Activated CD8-positive, alpha-beta memory T cell treated with anti-CD3 and anti-CD28 coated beads for 36 hours (primary cell): ENCODE measurements around the gene TPD52L1. TPM values are rescaled to one million over a fixed set of nuclear protein-coding genes. Genes with fewer than 3 reads are reported as not detected.
"Not testable (repeated sequence)": the region's sequence is repeated elsewhere in the genome, so short reads cannot be mapped to it uniquely, and the experiment has no call there.

ENCODE experiments used
- CTCF ChIA-PET: fragments of 350-600 bp; sonication (Branson Sonifier 250); formaldehyde crosslinking; loops from one replicate; lab custom pipeline; 2021; ENCODE audit warnings: antibody characterized with exemption; lab: Charles Lee
- POLR2A ChIA-PET: fragments of 350-600 bp; sonication (Branson Sonifier 250); formaldehyde crosslinking; loops from one replicate; lab custom pipeline; 2021; ENCODE audit warnings: antibody characterized with exemption; lab: Charles Lee
- total RNA-seq, 2 experiments: library from RNA; stranded (reverse); gene quantifications; one replicate each; pipeline ENCODE4 v1.2.3, GENCODE V29; 2021

TPD52L1 gene
- total RNA-seq: under 1 TPM; 0.34 to 0.50 TPM

- POLR2A ChIA-PET: no interaction called here
- CTCF ChIA-PET: interaction anchor here (0.6 to 1.4 kb wide), 5 partner anchors 12 to 1024 kb away, joined by 3 read pairs; no protein-coding TSS in a partner anchor
Measured at GRCh38 chr6:125153391-125154117, at the start of gene TPD52L1. Gene TPD52L1, plus strand, starts transcription at chr6:125153773. Its CDS starts 179 bp downstream, at chr6:125153952.

GRCh38 chr6:125104425-125104824 lies 49.1 kb upstream of the TPD52L1 start:
- ChIA-PET POLR2A (no interaction called here), CTCF (no interaction called here)

- POLR2A ChIA-PET: no interaction called here
- CTCF ChIA-PET: no interaction called here
Measured at GRCh38 chr6:125107048-125107447, 46.5 kb upstream of the TPD52L1 start.

GRCh38 chr6:125107896-125108295 lies 45.7 kb upstream of the TPD52L1 start:
- ChIA-PET POLR2A (no interaction called here), CTCF (no interaction called here)

GRCh38 chr6:125110056-125110455 lies 43.5 kb upstream of the TPD52L1 start:
- CTCF ChIA-PET: no interaction called here
- POLR2A ChIA-PET: no interaction called here

- ChIA-PET POLR2A (no interaction called here), CTCF (no interaction called here)
Measured at GRCh38 chr6:125111219-125111983, 42.2 kb upstream of the TPD52L1 start.

GRCh38 chr6:125112934-125113333 lies 40.6 kb upstream of the TPD52L1 start:
- POLR2A ChIA-PET: no interaction called here
- CTCF ChIA-PET: no interaction called here

- ChIA-PET CTCF (no interaction called here), POLR2A (interaction anchor here (0.5 kb wide), 1 partner anchor 20 kb away, joined by 5 read pairs; no protein-coding TSS in a partner anchor)
Measured at GRCh38 chr6:125114248-125114858, 39.2 kb upstream of the TPD52L1 start.

- CTCF ChIA-PET: no interaction called here
- POLR2A ChIA-PET: no interaction called here
Measured at GRCh38 chr6:125116170-125116569, 37.4 kb upstream of the TPD52L1 start.

GRCh38 chr6:125116710-125117109 lies 36.9 kb upstream of the TPD52L1 start:
- POLR2A ChIA-PET: no interaction called here
- CTCF ChIA-PET: no interaction called here

- POLR2A ChIA-PET: no interaction called here
- CTCF ChIA-PET: no interaction called here
Measured at GRCh38 chr6:125117818-125118217, 35.8 kb upstream of the TPD52L1 start.

- ChIA-PET POLR2A (no interaction called here), CTCF (no interaction called here)
Measured at GRCh38 chr6:125120054-125120590, 33.5 kb upstream of the TPD52L1 start.

- CTCF ChIA-PET: no interaction called here
- POLR2A ChIA-PET: no interaction called here
Measured at GRCh38 chr6:125121894-125122293, 31.7 kb upstream of the TPD52L1 start.

- CTCF ChIA-PET: no interaction called here
- POLR2A ChIA-PET: no interaction called here
Measured at GRCh38 chr6:125123051-125123450, 30.5 kb upstream of the TPD52L1 start.

- CTCF ChIA-PET: no interaction called here
Measured at GRCh38 chr6:125123468-125124048, 30.0 kb upstream of the TPD52L1 start.

GRCh38 chr6:125124049-125124669 lies 29.4 kb upstream of the TPD52L1 start:
- POLR2A ChIA-PET: no interaction called here
- CTCF ChIA-PET: no interaction called here

More at GRCh38 chr6:125123468-125124048, 30.0 kb upstream of the TPD52L1 start:
- POLR2A ChIA-PET: no interaction called here

GRCh38 chr6:125125856-125126255 lies 27.7 kb upstream of the TPD52L1 start:
- CTCF ChIA-PET, POLR2A ChIA-PET: not testable (repeated sequence)

GRCh38 chr6:125129354-125129753 lies 24.2 kb upstream of the TPD52L1 start:
- CTCF ChIA-PET: no interaction called here

GRCh38 chr6:125132058-125132457 lies 21.5 kb upstream of the TPD52L1 start:
- ChIA-PET POLR2A (no interaction called here), CTCF (no interaction called here)

More at GRCh38 chr6:125129354-125129753, 24.2 kb upstream of the TPD52L1 start:
- POLR2A ChIA-PET: no interaction called here
